Cardiac fibroblast (primary cell): ENCODE results near the gene HMCES.
A peak's percentile ranks its signal among the peaks of the same experiment; 100 is the strongest.
"Not testable (repeated sequence)": the region's sequence is repeated elsewhere in the genome, so short reads cannot be mapped to it uniquely, and the experiment has no call there.

ENCODE experiments used
- DNase-seq, 2 donors: peaks; one replicate each; pipeline versions ENCODE4 v3.0.0 to v3.0.0-alpha.2; 2010; ENCODE audit warnings: low read depth in 2 of 2
- H3K4me3 ChIP-seq, 2 donors: replicated peaks in 1 of 2; 1 replicate in 1 of 2; 2 replicates in 1 of 2; pipeline ENCODE4 v1.5.1; 2011; ENCODE audit warnings: low read depth in 2 of 2, low read length in 2 of 2, mild to moderate bottlenecking in 2 of 2, moderate library complexity in 1 of 2
- TF ChIP-seq, protein P1 (sequence below): IDR thresholded peaks from one replicate; pipeline ENCODE4 v1.5.1; 2011; ENCODE audit warnings: low read depth, mild to moderate bottlenecking, low read length, inconsistent platforms

HMCES gene

DNA sequence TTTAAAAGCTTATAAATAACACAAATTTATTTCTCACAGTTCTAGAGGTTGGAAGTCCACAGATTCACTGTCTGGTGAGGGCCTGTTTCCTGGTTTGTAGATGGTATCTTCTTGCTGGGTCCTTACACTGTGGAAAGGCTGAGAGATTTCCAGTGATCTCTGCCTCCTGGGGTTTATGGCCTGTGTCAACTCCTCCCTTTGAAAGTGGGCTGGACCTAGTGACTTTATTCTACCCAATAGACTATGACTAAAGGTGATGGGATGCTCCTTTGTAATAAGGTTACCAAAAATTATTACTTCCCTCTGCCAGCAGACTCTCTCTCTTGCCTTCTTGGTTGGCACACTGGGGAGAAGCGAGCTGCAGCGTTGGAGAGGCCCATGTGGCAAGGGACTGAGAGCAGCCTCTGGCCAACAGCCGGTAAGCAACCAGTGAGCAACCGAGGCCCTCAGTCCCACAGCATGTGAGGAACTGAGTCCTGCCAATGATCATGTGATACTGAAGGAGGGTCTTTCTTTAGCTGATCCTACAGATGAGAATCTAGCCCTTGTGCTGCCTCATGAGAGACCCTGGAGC, 43.2 kb upstream of the HMCES start:
- TF ChIP-seq, protein P1, sequence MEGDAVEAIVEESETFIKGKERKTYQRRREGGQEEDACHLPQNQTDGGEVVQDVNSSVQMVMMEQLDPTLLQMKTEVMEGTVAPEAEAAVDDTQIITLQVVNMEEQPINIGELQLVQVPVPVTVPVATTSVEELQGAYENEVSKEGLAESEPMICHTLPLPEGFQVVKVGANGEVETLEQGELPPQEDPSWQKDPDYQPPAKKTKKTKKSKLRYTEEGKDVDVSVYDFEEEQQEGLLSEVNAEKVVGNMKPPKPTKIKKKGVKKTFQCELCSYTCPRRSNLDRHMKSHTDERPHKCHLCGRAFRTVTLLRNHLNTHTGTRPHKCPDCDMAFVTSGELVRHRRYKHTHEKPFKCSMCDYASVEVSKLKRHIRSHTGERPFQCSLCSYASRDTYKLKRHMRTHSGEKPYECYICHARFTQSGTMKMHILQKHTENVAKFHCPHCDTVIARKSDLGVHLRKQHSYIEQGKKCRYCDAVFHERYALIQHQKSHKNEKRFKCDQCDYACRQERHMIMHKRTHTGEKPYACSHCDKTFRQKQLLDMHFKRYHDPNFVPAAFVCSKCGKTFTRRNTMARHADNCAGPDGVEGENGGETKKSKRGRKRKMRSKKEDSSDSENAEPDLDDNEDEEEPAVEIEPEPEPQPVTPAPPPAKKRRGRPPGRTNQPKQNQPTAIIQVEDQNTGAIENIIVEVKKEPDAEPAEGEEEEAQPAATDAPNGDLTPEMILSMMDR, result no peak
- no peak for DNase-seq

DNA sequence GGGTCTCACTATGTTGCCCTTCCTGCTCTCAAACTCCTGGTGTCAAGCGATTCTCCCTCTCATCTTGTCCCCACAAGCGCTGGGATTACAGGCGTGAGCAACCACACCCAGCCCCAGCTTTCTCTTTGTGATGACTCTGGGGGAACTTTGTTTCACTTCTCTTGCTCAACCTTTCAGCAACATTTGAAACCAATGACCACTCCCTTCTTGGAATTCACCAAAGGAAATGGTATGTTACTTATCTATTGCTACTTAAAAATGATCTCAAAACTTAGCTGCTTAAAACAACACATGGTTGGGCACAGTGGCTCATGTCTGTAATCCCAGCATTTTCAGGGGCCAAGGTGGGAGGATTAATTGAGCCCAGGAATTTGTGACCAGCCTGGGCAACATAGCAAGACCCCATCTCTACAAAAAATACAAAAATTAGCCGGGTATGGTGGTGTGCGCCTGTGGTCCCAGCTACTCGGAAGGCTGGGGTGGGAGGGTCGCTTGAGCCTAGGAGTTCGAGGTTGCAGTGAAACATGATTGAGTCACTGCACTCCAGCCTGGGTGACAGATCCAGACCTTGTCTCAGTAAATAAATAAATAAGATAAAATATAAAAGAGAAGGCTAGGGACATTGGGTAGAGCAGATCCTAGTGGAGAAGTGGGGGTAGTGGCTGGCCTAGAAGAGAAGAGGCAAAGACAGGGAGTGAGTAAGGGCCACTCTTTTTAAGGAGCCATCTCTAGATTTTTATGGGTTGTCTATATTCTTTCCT, 39.5 kb upstream of the HMCES start:
- TF ChIP-seq, protein P1, result no peak
- H3K4me3 ChIP-seq, result no peak overlapping the region
- DNase-seq, result peak; percentile 77 to 82

More for the DNA sequence above, 43.2 kb upstream of the HMCES start:
- no peak overlapping the region for H3K4me3 ChIP-seq

DNA sequence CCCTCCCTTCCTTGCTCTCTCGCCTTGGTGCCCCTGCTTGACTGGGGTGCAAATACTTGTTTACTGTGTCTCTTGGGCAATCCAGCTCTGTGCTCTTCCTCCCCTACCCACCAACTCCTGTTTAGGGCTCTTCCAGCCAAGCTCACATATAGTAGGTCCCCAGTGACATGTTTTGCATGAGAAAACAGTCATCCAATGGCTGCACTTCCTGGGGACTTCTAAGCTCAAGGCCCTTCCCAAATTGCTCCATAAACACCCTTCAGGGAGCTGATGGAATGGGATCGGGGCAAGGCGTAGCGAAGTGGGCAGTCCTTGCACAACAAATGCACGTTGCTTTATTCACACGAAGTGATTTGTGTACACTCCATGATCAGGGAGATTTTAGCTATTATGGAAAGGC, 38.7 kb upstream of the HMCES start:
- no peak for DNase-seq
- H3K4me3 ChIP-seq, result no peak overlapping the region
- TF ChIP-seq, protein P1, result no peak

DNA sequence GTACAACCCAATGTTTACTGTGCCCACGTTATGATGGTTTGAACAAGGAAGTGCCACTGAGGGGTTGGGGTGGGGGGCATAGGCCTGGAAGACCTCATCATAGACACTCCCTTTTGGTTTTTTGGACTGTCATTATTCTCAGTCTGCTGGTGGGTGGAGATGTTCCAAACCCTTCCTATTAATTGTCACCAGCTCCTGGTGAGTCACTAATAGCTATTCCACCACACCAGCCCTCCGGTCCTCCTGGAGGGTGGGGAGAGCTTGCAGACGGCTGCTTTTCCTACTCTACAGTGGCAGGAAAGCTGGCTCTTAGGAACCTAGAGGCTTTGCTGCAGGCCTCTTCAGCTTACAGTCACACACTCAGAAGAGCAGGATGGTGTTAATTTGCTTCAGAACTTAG, 38.2 kb upstream of the HMCES start:
- DNase-seq, result peak; percentile 18 to 20
- TF ChIP-seq, protein P1, result no peak
- H3K4me3 ChIP-seq, result no peak overlapping the region

DNA sequence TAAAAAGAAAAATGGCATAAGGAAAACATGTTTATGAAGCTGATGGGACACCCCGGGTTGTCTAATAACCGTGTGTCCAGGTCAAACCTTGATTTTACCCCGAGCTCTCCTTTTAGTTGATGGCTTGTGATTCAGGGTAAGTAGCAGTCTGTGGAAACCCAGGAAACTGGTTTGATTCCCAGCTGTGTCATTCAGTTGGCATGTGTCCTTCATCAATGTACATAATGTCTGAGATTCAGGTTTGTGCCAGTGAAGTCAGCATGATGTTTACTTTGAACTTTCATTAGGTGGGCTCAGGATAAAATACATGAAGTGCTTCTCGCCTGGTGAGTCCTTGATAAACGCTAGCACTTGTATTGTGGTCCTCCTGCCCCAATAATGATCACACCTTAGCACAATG, 33.5 kb upstream of the HMCES start:
- H3K4me3 ChIP-seq, result no peak overlapping the region
- TF ChIP-seq, protein P1, result no peak
- peak in 1 of 2 donors; percentile 42 for DNase-seq

DNA sequence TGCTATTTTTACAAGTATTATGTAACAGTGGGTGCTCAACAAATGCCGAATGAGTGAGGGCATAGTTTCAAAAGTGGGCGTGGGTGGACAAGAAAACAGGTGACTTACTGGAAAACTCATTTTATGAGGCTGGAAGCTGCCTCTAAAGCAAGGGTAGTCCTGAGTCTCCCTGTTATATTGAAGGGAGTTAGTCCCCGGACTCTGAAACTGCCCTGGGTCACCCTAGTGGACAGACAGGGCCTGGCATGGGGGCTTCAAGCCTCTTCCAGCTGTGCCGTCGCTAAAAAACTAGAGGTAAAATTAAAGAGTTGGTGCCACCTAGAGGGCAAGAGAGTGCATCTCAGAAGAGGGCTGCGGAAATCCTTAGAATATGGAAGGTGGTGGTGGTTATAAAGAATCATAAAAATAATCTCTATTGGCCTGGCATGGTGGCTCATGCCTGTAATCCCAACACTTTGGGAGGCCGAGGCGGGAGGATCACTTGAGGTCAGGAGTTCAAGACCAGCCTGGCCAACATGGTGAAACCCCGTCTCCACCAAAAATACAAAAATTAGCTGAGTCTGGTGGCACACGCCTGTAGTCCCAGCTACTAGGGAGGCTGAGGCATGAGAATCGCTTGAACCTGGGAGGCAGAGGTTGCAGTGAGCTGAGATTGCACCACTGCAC, 32.9 kb upstream of the HMCES start:
- DNase-seq, result peak; percentile 94 to 95
- not testable (repeated sequence) for H3K4me3 ChIP-seq
- TF ChIP-seq, protein P1, result peak; percentile 92
